ENCODE measurements around the gene RABAC1.

- TF ChIP-seq CTCF (IDR thresholded peaks at IDR 0.05; ENCODE audit: low read length) (no peak), EZH2 (IDR thresholded peaks at IDR 0.05; ENCODE audit: borderline replicate concordance, low read length) (no peak)
Measured at GRCh38 chr19:42006569-42006968, 47.4 kb upstream of the RABAC1 start.

Data from OCI-LY1 (cell line).